Erythroblast (primary cell): ENCODE data around the gene ATP1A3.

Experiments
- DNase-seq, 2 experiments: peaks; one replicate each; lab custom pipeline; 2025; lab: John Stamatoyannopoulos, UW
- GATA1 ChIP-seq: IDR thresholded peaks from 2 replicates; pipeline ENCODE4 v1.6.1; 2011; ENCODE audit warnings: low read depth, mild to moderate bottlenecking, control low read depth, low read length, moderate library complexity
- POLR2A ChIP-seq: IDR thresholded peaks from 2 replicates; pipeline ENCODE4 v1.6.1; 2011; ENCODE audit warnings: mild to moderate bottlenecking, low read length

Gene ATP1A3

GRCh38 chr19:41959056-41960053 is 34.7 kb downstream of the ATP1A3 start, which contains the start of gene RABAC1:
RABAC1 (minus strand) TSS chr19:41959321; CDS start chr19:41959292, 29 bp downstream.
- peak; percentile 84 to 92 for DNase-seq
- TF ChIP-seq POLR2A: no peak
- no peak for TF ChIP-seq GATA1

GRCh38 chr19:41958367-41959055 is 35.5 kb downstream of the ATP1A3 start:
- DNase-seq: peak; percentile 67 to 75
- TF ChIP-seq GATA1 (no peak), POLR2A (no peak)

GRCh38 chr19:41957838-41958366 is 36.1 kb downstream of the ATP1A3 start:
- TF ChIP-seq GATA1 (no peak), POLR2A (no peak)
- DNase-seq: peak; percentile 73 to 80

- TF ChIP-seq GATA1: no peak
- no peak for TF ChIP-seq POLR2A
- DNase-seq: no peak
Observed at GRCh38 chr19:41957161-41957837, 36.7 kb downstream of the ATP1A3 start.

- DNase-seq: no peak
- TF ChIP-seq GATA1: no peak
- TF ChIP-seq POLR2A: no peak
Observed at GRCh38 chr19:41956621-41957020, 37.4 kb downstream of the ATP1A3 start.

GRCh38 chr19:41955521-41955920 is 38.5 kb downstream of the ATP1A3 start:
- TF ChIP-seq GATA1 (no peak), POLR2A (no peak)
- DNase-seq: peak; percentile 29 to 41

- TF ChIP-seq GATA1: no peak
- peak; percentile 68 to 85 for DNase-seq
Observed at GRCh38 chr19:41951686-41952172, 42.3 kb downstream of the ATP1A3 start.

GRCh38 chr19:41947091-41947490 is 46.9 kb downstream of the ATP1A3 start:
- peak in 1 of 2 experiments; percentile 24 for DNase-seq
- TF ChIP-seq GATA1: no peak
- TF ChIP-seq POLR2A: no peak

GRCh38 chr19:41945135-41945766 is 48.8 kb downstream of the ATP1A3 start:
- TF ChIP-seq POLR2A (no peak), GATA1 (no peak)
- no peak for DNase-seq

- TF ChIP-seq GATA1: no peak
- no peak for TF ChIP-seq POLR2A
- DNase-seq: no peak
Observed at GRCh38 chr19:41944336-41944735, 49.7 kb downstream of the ATP1A3 start.

- no peak for DNase-seq
- no peak for TF ChIP-seq GATA1
- no peak for TF ChIP-seq POLR2A
Observed at GRCh38 chr19:41941410-41942202, 52.4 kb downstream of the ATP1A3 start.
